DND-41 (cell line): ENCODE results near the gene ADRA2B.

Source experiments
- CTCF ChIP-seq: IDR thresholded peaks from 2 replicates; pipeline ENCODE4 v1.5.1; 2012; ENCODE audit warnings: borderline replicate concordance, low read length, moderate library complexity, mild to moderate bottlenecking; ENCODE audit not compliant: poor library complexity, severe bottlenecking; ENCODE audit errors: extremely low read depth
- EZH2 ChIP-seq: IDR thresholded peaks from 3 replicates; pipeline ENCODE4 v1.6.1; 2012; ENCODE audit warnings: borderline replicate concordance, low read depth, mild to moderate bottlenecking, moderate library complexity, low read length, inconsistent platforms; ENCODE audit not compliant: severe bottlenecking

- TF ChIP-seq CTCF (no peak), EZH2 (no peak)
Measured at GRCh38 chr2:96090196-96090926, 26.0 kb downstream of the ADRA2B start.
